ENCODE results near the gene RASGRF2.
"Not testable (repeated sequence)": the region's sequence is repeated elsewhere in the genome, so short reads cannot be mapped to it uniquely, and the experiment has no call there.

The RASGRF2 gene

DNA sequence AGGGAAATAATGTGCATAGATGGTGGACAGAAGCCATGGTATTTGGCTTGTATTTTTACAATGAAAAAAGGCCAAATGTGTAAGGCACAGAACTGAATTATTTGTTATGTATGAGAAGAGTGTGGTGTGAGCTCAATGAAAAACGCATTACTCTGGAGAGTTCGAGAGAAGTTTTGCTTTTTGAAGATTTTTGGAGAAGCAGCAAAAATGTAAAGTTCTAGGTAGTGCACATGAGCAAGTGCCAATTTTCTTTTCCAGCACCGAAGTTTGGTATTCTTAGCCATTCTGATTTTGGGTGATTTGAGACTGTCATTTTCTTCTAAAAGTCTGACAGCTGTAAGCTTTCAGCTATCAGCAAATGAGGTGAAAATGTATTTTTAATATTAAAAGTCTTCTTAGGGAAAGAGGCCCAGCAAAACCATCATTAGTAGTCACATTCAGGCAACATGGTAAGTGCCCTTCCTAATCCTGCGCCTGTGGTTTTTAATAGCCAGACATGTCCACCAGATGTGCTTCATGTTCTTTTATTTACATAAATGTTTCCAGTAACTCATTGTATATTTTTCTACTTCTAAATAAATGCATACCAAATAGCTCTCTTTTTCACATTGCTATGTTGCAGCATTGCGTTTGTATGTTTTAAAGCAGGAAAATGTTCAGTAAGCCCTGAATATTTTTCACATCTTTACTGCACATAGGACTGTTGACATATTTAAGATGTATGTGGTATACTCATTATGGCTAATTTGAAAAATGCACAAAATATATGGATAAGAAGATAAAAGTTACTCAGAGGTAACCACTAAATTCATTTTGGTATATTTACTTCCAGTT lies 50.4 kb downstream of the RASGRF2 start:
- H3K36me3 ChIP-seq = no peaks in the 10 kb centered on the region
- H3K27me3 ChIP-seq = peaks cover 17% of the 10 kb centered on the region
- no peak overlapping the region for H3K27ac ChIP-seq
- no peaks in the 10 kb centered on the region for H3K9me3 ChIP-seq
- no peaks in the 10 kb centered on the region for H3K4me1 ChIP-seq (ENCODE audit: control insufficient read depth in 1 of 2, insufficient read depth in 1 of 2, low read depth in 1 of 2, low read length in 1 of 2)
- TF ChIP-seq, protein P1, sequence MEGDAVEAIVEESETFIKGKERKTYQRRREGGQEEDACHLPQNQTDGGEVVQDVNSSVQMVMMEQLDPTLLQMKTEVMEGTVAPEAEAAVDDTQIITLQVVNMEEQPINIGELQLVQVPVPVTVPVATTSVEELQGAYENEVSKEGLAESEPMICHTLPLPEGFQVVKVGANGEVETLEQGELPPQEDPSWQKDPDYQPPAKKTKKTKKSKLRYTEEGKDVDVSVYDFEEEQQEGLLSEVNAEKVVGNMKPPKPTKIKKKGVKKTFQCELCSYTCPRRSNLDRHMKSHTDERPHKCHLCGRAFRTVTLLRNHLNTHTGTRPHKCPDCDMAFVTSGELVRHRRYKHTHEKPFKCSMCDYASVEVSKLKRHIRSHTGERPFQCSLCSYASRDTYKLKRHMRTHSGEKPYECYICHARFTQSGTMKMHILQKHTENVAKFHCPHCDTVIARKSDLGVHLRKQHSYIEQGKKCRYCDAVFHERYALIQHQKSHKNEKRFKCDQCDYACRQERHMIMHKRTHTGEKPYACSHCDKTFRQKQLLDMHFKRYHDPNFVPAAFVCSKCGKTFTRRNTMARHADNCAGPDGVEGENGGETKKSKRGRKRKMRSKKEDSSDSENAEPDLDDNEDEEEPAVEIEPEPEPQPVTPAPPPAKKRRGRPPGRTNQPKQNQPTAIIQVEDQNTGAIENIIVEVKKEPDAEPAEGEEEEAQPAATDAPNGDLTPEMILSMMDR (IDR thresholded peaks at IDR 0.05) = no peak
- H3K4me3 ChIP-seq (ENCODE audit: low read depth in 1 of 2, low read length in 1 of 2) = no peak overlapping the region

DNA sequence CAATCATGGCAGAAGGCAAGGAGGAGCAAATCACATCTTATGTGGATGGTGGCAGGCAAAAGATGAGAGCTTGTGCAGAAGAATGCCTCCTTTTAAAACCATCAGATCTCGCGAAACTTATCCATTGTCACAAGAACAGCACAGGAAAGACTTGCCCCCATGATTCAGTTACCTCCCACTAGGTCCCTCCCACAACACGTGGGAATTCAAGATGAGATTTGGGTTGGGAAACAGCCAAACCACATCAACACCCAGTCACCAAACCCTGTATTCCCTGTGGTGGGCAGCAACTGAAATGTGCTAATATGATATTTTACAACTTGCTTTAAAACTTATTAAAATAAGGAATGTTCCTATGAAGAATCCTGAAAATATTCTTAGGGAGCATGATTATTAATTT lies 54.2 kb downstream of the RASGRF2 start:
- TF ChIP-seq, protein P1 (IDR thresholded peaks at IDR 0.05) = no peak

DNA sequence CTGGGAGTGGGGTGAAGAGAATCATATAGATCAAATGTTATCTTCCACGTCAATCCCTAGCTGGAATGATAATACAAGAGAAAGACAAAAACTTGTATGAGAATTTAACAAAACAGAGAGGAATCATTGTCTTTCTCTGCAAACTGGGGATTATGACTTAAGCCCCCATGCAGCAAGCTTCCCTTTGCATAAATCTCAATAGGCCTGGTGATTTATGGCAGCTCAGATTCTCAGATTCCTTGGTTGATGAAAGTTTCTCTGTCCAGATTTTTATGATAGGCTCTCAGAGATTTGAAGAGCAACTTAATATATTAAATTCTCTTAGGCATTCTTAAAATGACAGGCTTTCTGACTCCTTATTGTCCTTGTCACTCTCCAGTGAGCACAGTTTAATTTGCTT lies 56.0 kb downstream of the RASGRF2 start:
- TF ChIP-seq, protein P1 (IDR thresholded peaks at IDR 0.05) = no peak
- Histone ChIP-seq H3K36me3 (no peaks in the 10 kb centered on the region), H3K4me3 (ENCODE audit: low read depth in 1 of 2, low read length in 1 of 2) (no peak overlapping the region), H3K9me3 (no peaks in the 10 kb centered on the region), H3K27me3 (peaks cover 11% of the 10 kb centered on the region), H3K27ac (no peak overlapping the region), H3K4me1 (ENCODE audit: control insufficient read depth in 1 of 2, insufficient read depth in 1 of 2, low read depth in 1 of 2, low read length in 1 of 2) (no peaks in the 10 kb centered on the region)

More for the DNA sequence above, 54.2 kb downstream of the RASGRF2 start:
- H3K9me3 ChIP-seq = no peaks in the 10 kb centered on the region
- H3K4me1 ChIP-seq (ENCODE audit: control insufficient read depth in 1 of 2, insufficient read depth in 1 of 2, low read depth in 1 of 2, low read length in 1 of 2) = no peaks in the 10 kb centered on the region
- H3K27ac ChIP-seq = no peak overlapping the region
- no peaks in the 10 kb centered on the region for H3K36me3 ChIP-seq
- H3K27me3 ChIP-seq = peaks cover 5% of the 10 kb centered on the region
- no peak overlapping the region for H3K4me3 ChIP-seq (ENCODE audit: low read depth in 1 of 2, low read length in 1 of 2)

DNA sequence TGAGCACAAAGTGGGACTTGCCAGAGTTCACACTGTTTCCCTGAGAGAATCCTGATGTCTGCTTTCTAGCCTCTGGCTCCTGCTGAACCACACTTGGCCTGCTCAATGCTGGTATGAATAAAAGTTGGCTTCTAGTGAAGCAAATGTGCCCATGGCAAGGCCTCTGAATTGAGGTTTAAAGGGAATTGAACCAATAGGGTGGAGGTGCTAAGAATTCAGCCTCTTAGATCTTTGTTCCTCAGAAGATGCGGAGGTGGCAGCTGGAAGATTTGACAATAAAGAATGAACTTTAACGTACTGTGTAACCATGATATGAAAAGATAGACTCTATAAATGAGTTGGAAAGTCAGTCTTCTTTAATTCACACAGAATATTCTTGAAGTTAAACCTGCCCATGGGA lies 57.2 kb downstream of the RASGRF2 start:
- Histone ChIP-seq H3K27ac (no peak overlapping the region), H3K36me3 (no peaks in the 10 kb centered on the region), H3K4me1 (ENCODE audit: control insufficient read depth in 1 of 2, insufficient read depth in 1 of 2, low read depth in 1 of 2, low read length in 1 of 2) (no peaks in the 10 kb centered on the region), H3K9me3 (no peaks in the 10 kb centered on the region), H3K27me3 (peaks cover 18% of the 10 kb centered on the region), H3K4me3 (ENCODE audit: low read depth in 1 of 2, low read length in 1 of 2) (no peak overlapping the region)
- TF ChIP-seq, protein P1 (IDR thresholded peaks at IDR 0.05) = no peak

DNA sequence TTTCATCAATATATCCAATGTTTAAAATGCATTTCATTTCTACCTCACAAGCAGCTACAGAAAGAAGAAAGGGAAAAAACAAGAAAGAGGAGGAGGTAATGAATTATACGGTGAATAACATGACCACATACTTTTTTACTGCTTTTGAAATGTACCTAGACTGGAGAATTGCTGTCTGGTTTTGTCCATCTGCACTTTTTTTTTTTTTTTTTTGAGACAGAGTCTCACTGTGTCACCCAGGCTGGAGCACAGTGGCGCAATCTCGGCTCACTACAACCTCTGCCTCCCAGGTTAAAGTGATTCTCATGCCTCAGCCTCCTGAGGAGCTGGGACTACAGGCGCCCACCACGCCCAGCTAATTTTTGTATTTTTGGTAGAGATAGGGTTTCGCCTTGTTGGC lies 58.4 kb downstream of the RASGRF2 start:
- H3K27ac ChIP-seq; H3K9me3 ChIP-seq; H3K4me3 ChIP-seq (ENCODE audit: low read depth in 1 of 2, low read length in 1 of 2); H3K36me3 ChIP-seq; H3K4me1 ChIP-seq (ENCODE audit: control insufficient read depth in 1 of 2, insufficient read depth in 1 of 2, low read depth in 1 of 2, low read length in 1 of 2): not testable (repeated sequence)
- peaks cover 18% of the 10 kb centered on the region for H3K27me3 ChIP-seq

DNA sequence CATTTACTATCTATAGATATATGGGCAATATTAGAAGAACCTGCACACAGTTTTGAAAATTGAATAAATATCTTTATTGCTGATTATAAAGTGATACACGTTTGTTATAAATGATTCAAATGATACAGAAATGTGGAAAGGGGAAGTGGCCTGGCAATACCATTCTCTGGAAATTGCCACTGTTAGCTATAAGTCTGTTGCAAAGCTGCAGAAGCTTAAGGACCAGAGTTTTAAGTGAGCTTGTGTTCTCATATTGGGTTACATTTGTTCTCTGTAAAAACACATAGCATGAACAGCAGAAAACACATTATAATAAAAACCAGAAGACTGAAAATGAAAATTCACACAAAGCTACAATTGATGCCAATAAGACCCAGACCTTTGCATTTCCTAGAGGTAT lies 59.6 kb downstream of the RASGRF2 start:
- H3K4me1 ChIP-seq (ENCODE audit: control insufficient read depth in 1 of 2, insufficient read depth in 1 of 2, low read depth in 1 of 2, low read length in 1 of 2) = no peaks in the 10 kb centered on the region
- peaks cover 18% of the 10 kb centered on the region for H3K27me3 ChIP-seq
- no peaks in the 10 kb centered on the region for H3K9me3 ChIP-seq

More for the DNA sequence above, 59.6 kb downstream of the RASGRF2 start:
- TF ChIP-seq, protein P1 (IDR thresholded peaks at IDR 0.05) = no peak
- H3K4me3 ChIP-seq (ENCODE audit: low read depth in 1 of 2, low read length in 1 of 2) = no peak overlapping the region
- no peak overlapping the region for H3K27ac ChIP-seq
- no peaks in the 10 kb centered on the region for H3K36me3 ChIP-seq
